ENCODE data around the gene PHKB. TPM values are rescaled to one million over a fixed set of nuclear protein-coding genes. Genes with fewer than 3 reads are reported as not detected.

The PHKB gene
- total and polyA plus RNA-seq, 2 experiments from 2014 or later, result 31.3 to 52.0 TPM

DNA sequence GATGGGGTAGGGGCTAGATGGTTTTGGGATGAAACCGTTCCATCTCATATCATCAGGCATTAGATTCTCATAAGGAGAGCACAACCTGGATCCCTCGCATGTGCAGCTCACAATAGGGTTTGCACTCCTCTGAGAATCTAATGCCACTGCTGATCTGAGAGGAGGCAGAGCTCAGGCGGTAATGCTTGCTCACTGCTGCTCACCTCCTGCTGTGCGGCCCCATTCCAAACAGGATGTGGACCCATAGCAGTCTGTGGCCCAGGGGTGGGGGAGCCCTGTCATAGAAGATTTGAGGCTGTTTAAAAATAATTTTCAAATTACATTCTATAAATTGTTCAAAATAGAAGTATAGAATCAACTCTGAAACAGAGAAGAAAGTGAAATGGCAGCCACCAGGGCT lies 50.8 kb downstream of the PHKB start:
- Histone ChIP-seq H3K4me1 (ENCODE audit: insufficient read depth) (no peaks in the 10 kb centered on the region), H3K9me2 (ENCODE audit: insufficient read depth) (no peaks in the 10 kb centered on the region)

DNA sequence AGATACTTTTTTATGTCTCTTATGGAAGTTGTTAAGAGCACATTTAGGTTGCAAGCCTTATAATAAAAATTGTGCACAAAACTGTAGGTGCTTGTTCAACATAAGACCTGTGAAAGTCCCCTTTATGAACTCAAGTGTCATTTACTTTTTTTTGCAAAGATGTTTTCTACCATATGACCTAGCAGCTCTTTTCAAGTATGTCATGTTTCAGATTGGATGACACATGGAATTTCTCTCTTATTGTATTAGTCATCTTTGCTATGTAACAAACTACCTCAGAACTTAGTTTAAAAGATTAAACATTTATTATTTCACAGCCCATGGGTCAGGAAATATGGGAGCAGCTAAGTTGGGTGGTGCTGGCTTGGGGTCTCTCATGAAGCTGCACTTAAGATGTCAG lies 57.9 kb downstream of the PHKB start:
- Histone ChIP-seq H2AFZ (no peak overlapping the region), H3K4me2 (ENCODE audit: unreplicated experiment) (no peak overlapping the region), H3K9me2 (ENCODE audit: insufficient read depth) (no peaks in the 10 kb centered on the region), H3K9me3 (ENCODE audit: low read depth) (no peaks in the 10 kb centered on the region), H3K9ac (no peak overlapping the region), H3K4me1 (ENCODE audit: insufficient read depth) (no peaks in the 10 kb centered on the region), H3K36me3 (ENCODE audit: low read depth) (peaks cover 7% of the 10 kb centered on the region), H3K4me3 (no peak overlapping the region), H3K79me2 (ENCODE audit: insufficient read depth) (no peaks in the 10 kb centered on the region), H4K20me1 (ENCODE audit: insufficient read depth) (no peaks in the 10 kb centered on the region), H3K27ac (no peak overlapping the region), H3F3A (ENCODE audit: insufficient read depth) (no peaks in the 10 kb centered on the region), H3K27me3 (replicated peaks; ENCODE audit: insufficient read depth) (no peaks in the 10 kb centered on the region)
- TF ChIP-seq EZH2phosphoT487 (IDR thresholded peaks at IDR 0.05; ENCODE audit: insufficient read depth, low read depth) (no peak), EZH2 (IDR thresholded peaks at IDR 0.05; ENCODE audit: insufficient read depth, poor library complexity, severe bottlenecking) (no peak)
- DNase-seq, result peak; percentile 34
- in situ Hi-C loops (cut with MboI), result no loop called here

More for the DNA sequence above, 50.8 kb downstream of the PHKB start:
- H3F3A ChIP-seq (ENCODE audit: insufficient read depth), result no peaks in the 10 kb centered on the region
- no peaks in the 10 kb centered on the region for H4K20me1 ChIP-seq (ENCODE audit: insufficient read depth)
- H3K9ac ChIP-seq, result no peak overlapping the region
- H3K9me3 ChIP-seq (ENCODE audit: low read depth), result no peaks in the 10 kb centered on the region
- no peak overlapping the region for H3K27ac ChIP-seq
- TF ChIP-seq EZH2 (IDR thresholded peaks at IDR 0.05; ENCODE audit: insufficient read depth, poor library complexity, severe bottlenecking) (no peak), EZH2phosphoT487 (IDR thresholded peaks at IDR 0.05; ENCODE audit: insufficient read depth, low read depth) (no peak)
- H3K4me3 ChIP-seq, result no peak overlapping the region
- H2AFZ ChIP-seq, result no peak overlapping the region
- no peak for DNase-seq
- in situ Hi-C loops (cut with MboI), result no loop called here
- H3K27me3 ChIP-seq (replicated peaks; ENCODE audit: insufficient read depth), result no peaks in the 10 kb centered on the region
- peaks cover 20% of the 10 kb centered on the region for H3K36me3 ChIP-seq (ENCODE audit: low read depth)
- 98 to 99% methylated on average over 4 of the region's 4 CpGs for WGBS, 2 experiments (ENCODE audit: low coverage in 1 of 2, low lambda C conversion rate in 2 of 2, missing lambda C conversion rate in 2 of 2)
- no peak overlapping the region for H3K4me2 ChIP-seq (ENCODE audit: unreplicated experiment)
- no peaks in the 10 kb centered on the region for H3K79me2 ChIP-seq (ENCODE audit: insufficient read depth)

DNA sequence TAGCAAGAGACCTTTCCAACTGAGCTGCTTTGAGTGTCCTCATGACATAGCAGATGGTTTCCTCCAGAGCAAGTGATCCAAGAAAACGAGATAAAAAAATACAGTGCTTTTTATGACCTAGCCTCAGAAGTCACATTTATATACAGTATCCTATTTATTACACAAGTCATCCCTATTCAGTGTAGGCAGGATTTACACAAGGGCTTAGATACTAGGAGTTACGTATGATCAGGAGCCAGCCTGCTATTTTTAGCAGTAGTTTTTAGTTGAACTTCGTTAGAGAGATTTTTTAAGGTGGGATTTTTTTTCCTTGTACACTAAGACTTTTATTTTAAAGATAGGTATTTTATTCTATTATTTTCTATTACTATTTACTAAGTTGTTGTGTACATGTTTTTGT lies 58.4 kb downstream of the PHKB start:
- no peaks in the 10 kb centered on the region for H3F3A ChIP-seq (ENCODE audit: insufficient read depth)
- H3K79me2 ChIP-seq (ENCODE audit: insufficient read depth), result no peaks in the 10 kb centered on the region
- in situ Hi-C loops (cut with MboI), result no loop called here
- no peaks in the 10 kb centered on the region for H3K9me2 ChIP-seq (ENCODE audit: insufficient read depth)
- 67 to 68% methylated on average over 3 of the region's 3 CpGs for WGBS, 2 experiments (ENCODE audit: low coverage in 1 of 2, low lambda C conversion rate in 2 of 2, missing lambda C conversion rate in 2 of 2)
- no peaks in the 10 kb centered on the region for H3K9me3 ChIP-seq (ENCODE audit: low read depth)
- no peak overlapping the region for H3K4me3 ChIP-seq
- no peak overlapping the region for H3K9ac ChIP-seq
- H3K27ac ChIP-seq, result no peak overlapping the region
- H3K36me3 ChIP-seq (ENCODE audit: low read depth), result peaks cover 7% of the 10 kb centered on the region
- DNase-seq, result no peak
- no peak overlapping the region for H3K4me2 ChIP-seq (ENCODE audit: unreplicated experiment)
- H3K27me3 ChIP-seq (replicated peaks; ENCODE audit: insufficient read depth), result no peaks in the 10 kb centered on the region
- no peaks in the 10 kb centered on the region for H3K4me1 ChIP-seq (ENCODE audit: insufficient read depth)
- H4K20me1 ChIP-seq (ENCODE audit: insufficient read depth), result no peaks in the 10 kb centered on the region
- no peak for TF ChIP-seq EZH2 (IDR thresholded peaks at IDR 0.05; ENCODE audit: insufficient read depth, poor library complexity, severe bottlenecking)
- no peak for TF ChIP-seq EZH2phosphoT487 (IDR thresholded peaks at IDR 0.05; ENCODE audit: insufficient read depth, low read depth)
- H2AFZ ChIP-seq, result no peak overlapping the region

DNA sequence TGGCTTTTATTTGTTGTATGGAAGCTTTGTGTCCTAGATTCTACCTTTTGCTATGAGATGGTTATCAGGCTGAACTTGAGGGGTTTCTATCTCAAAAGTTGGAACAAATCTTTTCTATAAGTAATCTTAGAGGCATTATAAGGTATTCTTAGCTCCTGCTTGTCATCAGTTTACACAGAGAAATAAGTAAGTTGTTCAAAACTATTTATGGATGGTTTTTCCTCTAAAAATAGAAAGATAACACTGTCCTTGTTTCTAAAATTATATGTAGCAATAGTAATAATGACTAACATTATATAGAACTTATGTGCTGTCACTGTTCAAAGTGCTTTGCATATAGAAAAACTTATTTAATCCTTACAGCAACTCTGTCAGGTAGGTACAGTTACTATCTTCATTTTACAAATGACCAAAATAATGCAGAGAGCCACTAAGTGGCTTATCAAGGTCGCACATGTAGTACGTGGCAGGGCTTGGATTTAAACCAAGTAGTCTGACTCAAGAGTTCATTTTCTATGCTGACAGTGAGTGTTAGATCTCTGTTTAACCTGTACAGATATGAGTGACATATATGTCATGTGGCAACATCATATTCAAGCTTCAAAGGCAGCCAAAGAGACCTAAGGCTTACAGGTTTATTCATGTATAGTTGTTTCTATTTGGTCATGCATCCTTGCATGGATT lies 59.0 kb downstream of the PHKB start:
- 92 to 98% methylated on average over 2 of the region's 2 CpGs for WGBS, 2 experiments (ENCODE audit: low coverage in 1 of 2, low lambda C conversion rate in 2 of 2, missing lambda C conversion rate in 2 of 2)
- TF ChIP-seq EZH2 (IDR thresholded peaks at IDR 0.05; ENCODE audit: insufficient read depth, poor library complexity, severe bottlenecking) (no peak), EZH2phosphoT487 (IDR thresholded peaks at IDR 0.05; ENCODE audit: insufficient read depth, low read depth) (no peak)
- H3K79me2 ChIP-seq (ENCODE audit: insufficient read depth), result no peaks in the 10 kb centered on the region
- H3K4me1 ChIP-seq (ENCODE audit: insufficient read depth), result no peaks in the 10 kb centered on the region
- no peaks in the 10 kb centered on the region for H3F3A ChIP-seq (ENCODE audit: insufficient read depth)
- H3K27me3 ChIP-seq (replicated peaks; ENCODE audit: insufficient read depth), result no peaks in the 10 kb centered on the region
- in situ Hi-C loops (cut with MboI), result no loop called here
- H3K36me3 ChIP-seq (ENCODE audit: low read depth), result peaks cover 3% of the 10 kb centered on the region
- H3K9me3 ChIP-seq (ENCODE audit: low read depth), result no peaks in the 10 kb centered on the region
- H3K4me3 ChIP-seq, result no peak overlapping the region
- no peaks in the 10 kb centered on the region for H4K20me1 ChIP-seq (ENCODE audit: insufficient read depth)
- H3K9me2 ChIP-seq (ENCODE audit: insufficient read depth), result no peaks in the 10 kb centered on the region
- no peak for DNase-seq
- H3K4me2 ChIP-seq (ENCODE audit: unreplicated experiment), result no peak overlapping the region
- H3K27ac ChIP-seq, result no peak overlapping the region
- no peak overlapping the region for H3K9ac ChIP-seq
- H2AFZ ChIP-seq, result no peak overlapping the region

Data from GM23248 (cell line).